Panc1 (cell line): ENCODE results near the gene UCN3. TPM values are rescaled to one million over a fixed set of nuclear protein-coding genes. Genes with fewer than 3 reads are reported as not detected.

Source experiments
- ATAC-seq: fragments of 200-7000 bp; cut with Tn5 transposase; 2 replicates; pipeline ENCODE4 v1.9.1; 2020; ENCODE audit warnings: mild to moderate bottlenecking, moderate library complexity
- BruUV-seq: library from RNA; stranded (reverse); fragments of 400-500 nt; replicated peaks from 2 replicates; lab custom pipeline; 2021; lab: Mats Ljungman, UMichigan
- CTCF ChIA-PET: fragments of 300-600 bp; sonication (Branson Sonifier 250); formaldehyde crosslinking; loops from one replicate; lab custom pipeline; 2022; ENCODE audit warnings: antibody characterized with exemption; lab: Charles Lee
- POLR2A ChIA-PET: fragments of 300-600 bp; sonication (Branson Sonifier 250); formaldehyde crosslinking; loops from one replicate; lab custom pipeline; 2022; ENCODE audit warnings: antibody characterized with exemption; lab: Charles Lee
- DNase-seq: peaks from one replicate; pipeline ENCODE4 v3.0.0-alpha.2; 2010; ENCODE audit warnings: low read depth, low spot score
- H3K27ac ChIP-seq: 2 replicates; pipeline ENCODE4 v1.5.1; 2011; ENCODE audit warnings: mild to moderate bottlenecking, low read length, inconsistent platforms
- H3K27me3 ChIP-seq: fragments of 200-500 bp; sonication (Bioruptor generic); 2 replicates; pipeline ENCODE4 v1.6.0; 2014; ENCODE audit warnings: low read length, inconsistent platforms; ENCODE audit not compliant: control insufficient read depth, insufficient read depth
- H3K36me3 ChIP-seq: fragments of 200-500 bp; sonication (Bioruptor generic); 2 replicates; pipeline ENCODE4 v1.5.1; 2014; ENCODE audit warnings: inconsistent platforms, mild to moderate bottlenecking, low read length, moderate library complexity; ENCODE audit not compliant: control insufficient read depth, insufficient read depth
- H3K4me1 ChIP-seq: 2 replicates; pipeline ENCODE4 v1.5.1; 2011; ENCODE audit warnings: inconsistent platforms, mild to moderate bottlenecking, low read length, moderate library complexity; ENCODE audit not compliant: control insufficient read depth, insufficient read depth
- H3K4me3 ChIP-seq, 2 experiments: 2 replicates each; pipeline ENCODE4 v1.5.1; 2011 to 2012; ENCODE audit warnings: low read depth in 2 of 2, low read length in 2 of 2, mild to moderate bottlenecking in 2 of 2, inconsistent platforms in 1 of 2, moderate library complexity in 1 of 2
- H3K9me3 ChIP-seq: fragments of 200-500 bp; sonication (Bioruptor generic); 2 replicates; pipeline ENCODE4 v1.5.1; 2014; ENCODE audit warnings: low read depth, mild to moderate bottlenecking, inconsistent platforms, low read length, moderate library complexity; ENCODE audit not compliant: control insufficient read depth, insufficient read depth
- POLR2AphosphoS5 ChIP-seq: IDR thresholded peaks from 2 replicates; pipeline ENCODE4 v1.6.1; 2012; ENCODE audit warnings: mild to moderate bottlenecking, low read depth, low read length, moderate library complexity
- SIN3A ChIP-seq: IDR thresholded peaks from 2 replicates; pipeline ENCODE4 v1.6.1; 2012; ENCODE audit warnings: low read depth, mild to moderate bottlenecking, low read length, moderate library complexity, borderline replicate concordance; ENCODE audit not compliant: insufficient read depth
- TCF7L2 ChIP-seq: IDR thresholded peaks from 2 replicates; pipeline ENCODE4 v1.6.1; 2011; ENCODE audit warnings: mild to moderate bottlenecking, low read depth, low read length, inconsistent platforms
- in situ Hi-C: cut with HindIII; loops from 2 replicates; pipeline ENCODE4 v1.10.0; 2016; ENCODE audit warnings: low sequenced_read_pairs, low pct_unique_long_range_greater_than_20kb
- intact Hi-C: fragments of 100-400 bp; cut with micrococcal nuclease; formaldehyde crosslinking; loops from one replicate; pipeline ENCODE4 v1.10.0; 2022; ENCODE audit not compliant: unreplicated experiment
- total RNA-seq: library from RNA; stranded (reverse); gene quantifications from one replicate; pipeline ENCODE4 v1.2.1, GENCODE V29; 2021; ENCODE audit not compliant: unreplicated experiment
- TF ChIP-seq, protein P1 (sequence below), 2 experiments: IDR thresholded peaks; 2 replicates each; pipeline ENCODE4 v1.6.1; 2011 to 2012; ENCODE audit warnings: low read depth in 2 of 2, control low read depth in 1 of 2, low read length in 1 of 2, mild to moderate bottlenecking in 1 of 2, moderate library complexity in 1 of 2; ENCODE audit not compliant: insufficient read depth in 1 of 2
- TF ChIP-seq, protein P2 (sequence below): fragments of 450-650 bp; IDR thresholded peaks from 2 replicates; pipeline ENCODE4 v1.5.1; 2017; ENCODE audit warnings: mild to moderate bottlenecking

Gene UCN3
- total RNA-seq, 1 experiment from 2014 or later = not detected

DNA sequence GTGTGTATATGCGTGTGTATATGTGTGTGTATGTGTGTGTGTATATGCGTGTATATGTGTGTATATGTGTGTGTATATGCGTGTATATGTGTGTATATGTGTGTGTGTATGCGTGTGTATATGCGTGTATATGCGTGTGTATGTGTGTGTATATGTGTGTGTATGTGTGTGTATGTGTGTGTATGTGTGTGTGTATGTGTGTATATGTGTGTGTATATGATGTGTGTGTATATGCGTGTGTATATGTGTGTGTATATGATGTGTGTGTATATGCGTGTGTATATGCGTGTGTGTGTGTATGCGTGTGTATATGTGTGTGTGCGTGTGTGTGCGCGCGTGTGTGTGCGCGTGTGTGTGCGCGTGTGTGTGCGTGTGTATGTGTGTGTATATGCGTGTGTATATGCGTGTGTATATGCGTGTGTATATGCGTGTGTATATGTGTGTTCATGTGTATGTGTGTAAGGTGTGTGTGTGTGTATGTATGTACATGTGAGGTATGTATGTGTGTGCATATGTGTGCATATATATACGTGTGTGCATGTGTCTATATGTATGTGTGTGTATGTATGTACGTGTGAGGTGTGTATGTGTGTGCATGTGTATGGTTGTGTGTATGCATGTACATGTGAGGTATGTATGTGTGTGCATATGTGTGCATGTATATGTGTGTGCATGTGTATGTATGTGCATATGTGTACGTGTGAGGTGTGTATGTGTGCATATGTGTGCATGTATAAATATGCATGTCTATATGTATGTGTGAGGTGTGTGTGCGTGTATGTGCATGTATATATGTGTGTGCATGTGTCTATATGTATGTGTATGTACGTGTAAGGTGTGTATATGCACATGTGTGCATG is 6.0 kb downstream of the UCN3 start:
- H3K4me1 ChIP-seq = no peaks in the 10 kb centered on the region
- H3K36me3 ChIP-seq = no peaks in the 10 kb centered on the region
- TF ChIP-seq, protein P1, sequence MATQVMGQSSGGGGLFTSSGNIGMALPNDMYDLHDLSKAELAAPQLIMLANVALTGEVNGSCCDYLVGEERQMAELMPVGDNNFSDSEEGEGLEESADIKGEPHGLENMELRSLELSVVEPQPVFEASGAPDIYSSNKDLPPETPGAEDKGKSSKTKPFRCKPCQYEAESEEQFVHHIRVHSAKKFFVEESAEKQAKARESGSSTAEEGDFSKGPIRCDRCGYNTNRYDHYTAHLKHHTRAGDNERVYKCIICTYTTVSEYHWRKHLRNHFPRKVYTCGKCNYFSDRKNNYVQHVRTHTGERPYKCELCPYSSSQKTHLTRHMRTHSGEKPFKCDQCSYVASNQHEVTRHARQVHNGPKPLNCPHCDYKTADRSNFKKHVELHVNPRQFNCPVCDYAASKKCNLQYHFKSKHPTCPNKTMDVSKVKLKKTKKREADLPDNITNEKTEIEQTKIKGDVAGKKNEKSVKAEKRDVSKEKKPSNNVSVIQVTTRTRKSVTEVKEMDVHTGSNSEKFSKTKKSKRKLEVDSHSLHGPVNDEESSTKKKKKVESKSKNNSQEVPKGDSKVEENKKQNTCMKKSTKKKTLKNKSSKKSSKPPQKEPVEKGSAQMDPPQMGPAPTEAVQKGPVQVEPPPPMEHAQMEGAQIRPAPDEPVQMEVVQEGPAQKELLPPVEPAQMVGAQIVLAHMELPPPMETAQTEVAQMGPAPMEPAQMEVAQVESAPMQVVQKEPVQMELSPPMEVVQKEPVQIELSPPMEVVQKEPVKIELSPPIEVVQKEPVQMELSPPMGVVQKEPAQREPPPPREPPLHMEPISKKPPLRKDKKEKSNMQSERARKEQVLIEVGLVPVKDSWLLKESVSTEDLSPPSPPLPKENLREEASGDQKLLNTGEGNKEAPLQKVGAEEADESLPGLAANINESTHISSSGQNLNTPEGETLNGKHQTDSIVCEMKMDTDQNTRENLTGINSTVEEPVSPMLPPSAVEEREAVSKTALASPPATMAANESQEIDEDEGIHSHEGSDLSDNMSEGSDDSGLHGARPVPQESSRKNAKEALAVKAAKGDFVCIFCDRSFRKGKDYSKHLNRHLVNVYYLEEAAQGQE (IDR thresholded peaks at IDR 0.05; ENCODE audit: insufficient read depth in 1 of 2, low read depth in 2 of 2, low read length in 1 of 2) = no peak
- TF ChIP-seq, protein P2, sequence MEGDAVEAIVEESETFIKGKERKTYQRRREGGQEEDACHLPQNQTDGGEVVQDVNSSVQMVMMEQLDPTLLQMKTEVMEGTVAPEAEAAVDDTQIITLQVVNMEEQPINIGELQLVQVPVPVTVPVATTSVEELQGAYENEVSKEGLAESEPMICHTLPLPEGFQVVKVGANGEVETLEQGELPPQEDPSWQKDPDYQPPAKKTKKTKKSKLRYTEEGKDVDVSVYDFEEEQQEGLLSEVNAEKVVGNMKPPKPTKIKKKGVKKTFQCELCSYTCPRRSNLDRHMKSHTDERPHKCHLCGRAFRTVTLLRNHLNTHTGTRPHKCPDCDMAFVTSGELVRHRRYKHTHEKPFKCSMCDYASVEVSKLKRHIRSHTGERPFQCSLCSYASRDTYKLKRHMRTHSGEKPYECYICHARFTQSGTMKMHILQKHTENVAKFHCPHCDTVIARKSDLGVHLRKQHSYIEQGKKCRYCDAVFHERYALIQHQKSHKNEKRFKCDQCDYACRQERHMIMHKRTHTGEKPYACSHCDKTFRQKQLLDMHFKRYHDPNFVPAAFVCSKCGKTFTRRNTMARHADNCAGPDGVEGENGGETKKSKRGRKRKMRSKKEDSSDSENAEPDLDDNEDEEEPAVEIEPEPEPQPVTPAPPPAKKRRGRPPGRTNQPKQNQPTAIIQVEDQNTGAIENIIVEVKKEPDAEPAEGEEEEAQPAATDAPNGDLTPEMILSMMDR = no peak
- TF ChIP-seq SIN3A = no peak
- TF ChIP-seq TCF7L2 = no peak
- TF ChIP-seq POLR2AphosphoS5 = no peak
- BruUV-seq = no TSS peak
- ATAC-seq (no peak), DNase-seq (no peak)
- ChIA-PET POLR2A (no interaction called here), CTCF (no interaction called here)
- no peaks in the 10 kb centered on the region for H3K9me3 ChIP-seq
- H3K27me3 ChIP-seq = no peaks in the 10 kb centered on the region; the same call in 1 of the 2 replicates
- no peak overlapping the region for H3K4me3 ChIP-seq
- intact Hi-C loops (no loop called here), in situ Hi-C loops (no loop called here)
- no peak overlapping the region for H3K27ac ChIP-seq

DNA sequence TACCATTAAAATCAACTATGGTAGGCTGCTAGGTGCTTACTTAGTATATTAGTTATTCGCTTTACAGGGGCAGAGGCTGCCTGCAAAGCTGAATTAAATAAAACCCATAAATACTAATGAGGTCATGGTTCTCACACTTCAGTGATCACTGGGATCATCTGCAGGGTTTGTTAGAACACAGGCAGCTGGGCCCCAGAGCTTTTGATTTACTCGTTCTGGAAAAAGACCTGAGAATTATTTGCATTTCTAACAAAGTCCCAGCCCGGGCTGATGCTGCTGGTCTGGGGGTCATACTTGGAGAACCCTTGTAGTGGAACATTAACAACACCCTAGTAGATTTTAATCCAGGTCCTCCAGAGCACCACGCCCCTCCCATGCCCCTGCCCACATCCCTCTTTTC is 8.5 kb downstream of the UCN3 start:
- Histone ChIP-seq H3K9me3 (no peaks in the 10 kb centered on the region), H3K4me3 (no peak overlapping the region), H3K36me3 (no peaks in the 10 kb centered on the region), H3K27me3 (no peaks in the 10 kb centered on the region; the same call in 1 of the 2 replicates), H3K27ac (no peak overlapping the region), H3K4me1 (no peaks in the 10 kb centered on the region)
- BruUV-seq = no TSS peak
- POLR2A ChIA-PET = no interaction called here
- no peak for TF ChIP-seq TCF7L2
- TF ChIP-seq SIN3A = no peak
- TF ChIP-seq, protein P2 = no peak
- TF ChIP-seq POLR2AphosphoS5 = no peak
- DNase-seq (no peak), ATAC-seq (no peak)
- in situ Hi-C loops = no loop called here
- CTCF ChIA-PET = no interaction called here
- intact Hi-C loops = no loop called here
